ENCODE results near the gene RELB.

RELB gene

GRCh38 chr19:44955505-44956439 lies 45.5 kb upstream of the RELB start:
- Histone ChIP-seq H3K9ac (ENCODE audit: low read length) (peak overlapping the region; percentile 83), H3K36me3 (replicated peaks; ENCODE audit: insufficient read depth, low read length) (no peaks in the 10 kb centered on the region), H3K27ac (ENCODE audit: low read length) (peak overlapping the region; percentile 27; the same call in 1 of the 2 replicates), H2AFZ (ENCODE audit: low read length) (peak overlapping the region; percentile 74), H3K27me3 (replicated peaks; ENCODE audit: insufficient read depth, low read length) (no peaks in the 10 kb centered on the region), H3K4me2 (ENCODE audit: low read depth, low read length) (peak overlapping the region; percentile 68), H3K9me3 (replicated peaks; ENCODE audit: insufficient read depth, low read length) (no peaks in the 10 kb centered on the region), H3K9me2 (replicated peaks; ENCODE audit: insufficient read depth, low read length) (no peaks in the 10 kb centered on the region), H3K4me3 (ENCODE audit: low read length) (peak overlapping the region; percentile 94), H3K79me2 (ENCODE audit: low read length) (peaks cover 69% of the 10 kb centered on the region), H3F3A (ENCODE audit: insufficient read depth, low read length) (peaks cover 5% of the 10 kb centered on the region), H3K4me1 (ENCODE audit: low read length) (peaks cover 29% of the 10 kb centered on the region), H4K20me1 (ENCODE audit: insufficient read depth, low read length) (no peaks in the 10 kb centered on the region; the same call in 1 of the 2 replicates)
- TF ChIP-seq EZH2phosphoT487 (IDR thresholded peaks at IDR 0.05; ENCODE audit: low read length) (no peak), EZH2 (optimal IDR thresholded peaks at IDR 0.05; ENCODE audit: low read depth, low read length) (no peak), CTCF (IDR thresholded peaks at IDR 0.05; ENCODE audit: low read length) (no peak)
- DNase-seq: no peak

GRCh38 chr19:44957526-44957925 lies 43.7 kb upstream of the RELB start:
- Histone ChIP-seq H3K9me3 (replicated peaks; ENCODE audit: insufficient read depth, low read length) (no peaks in the 10 kb centered on the region), H3K4me2 (ENCODE audit: low read depth, low read length) (peak overlapping the region; percentile 68; the same call in 1 of the 2 replicates), H3K4me1 (ENCODE audit: low read length) (peaks cover 40% of the 10 kb centered on the region), H3K27me3 (replicated peaks; ENCODE audit: insufficient read depth, low read length) (no peaks in the 10 kb centered on the region), H3F3A (ENCODE audit: insufficient read depth, low read length) (peaks cover 13% of the 10 kb centered on the region), H2AFZ (ENCODE audit: low read length) (no peak overlapping the region), H3K36me3 (replicated peaks; ENCODE audit: insufficient read depth, low read length) (no peaks in the 10 kb centered on the region), H3K9me2 (replicated peaks; ENCODE audit: insufficient read depth, low read length) (no peaks in the 10 kb centered on the region), H3K27ac (ENCODE audit: low read length) (no peak overlapping the region), H4K20me1 (ENCODE audit: insufficient read depth, low read length) (no peaks in the 10 kb centered on the region; the same call in none of the 2 replicates), H3K9ac (ENCODE audit: low read length) (no peak overlapping the region), H3K4me3 (ENCODE audit: low read length) (no peak overlapping the region), H3K79me2 (ENCODE audit: low read length) (peaks cover 86% of the 10 kb centered on the region)
- no peak for TF ChIP-seq EZH2phosphoT487 (IDR thresholded peaks at IDR 0.05; ENCODE audit: low read length)
- no peak for TF ChIP-seq CTCF (IDR thresholded peaks at IDR 0.05; ENCODE audit: low read length)
- no peak for TF ChIP-seq EZH2 (optimal IDR thresholded peaks at IDR 0.05; ENCODE audit: low read depth, low read length)
- no peak for DNase-seq

GRCh38 chr19:44958090-44958489 lies 43.2 kb upstream of the RELB start:
- no peak overlapping the region for H3K27ac ChIP-seq (ENCODE audit: low read length)
- no peak overlapping the region for H2AFZ ChIP-seq (ENCODE audit: low read length)
- no peak overlapping the region for H3K4me3 ChIP-seq (ENCODE audit: low read length)
- DNase-seq: no peak
- peaks cover 40% of the 10 kb centered on the region for H3K4me1 ChIP-seq (ENCODE audit: low read length)
- H3K9ac ChIP-seq (ENCODE audit: low read length): no peak overlapping the region
- H3K36me3 ChIP-seq (replicated peaks; ENCODE audit: insufficient read depth, low read length): no peaks in the 10 kb centered on the region
- TF ChIP-seq EZH2phosphoT487 (IDR thresholded peaks at IDR 0.05; ENCODE audit: low read length) (no peak), CTCF (IDR thresholded peaks at IDR 0.05; ENCODE audit: low read length) (no peak), EZH2 (optimal IDR thresholded peaks at IDR 0.05; ENCODE audit: low read depth, low read length) (no peak)
- H3K79me2 ChIP-seq (ENCODE audit: low read length): peaks cover 87% of the 10 kb centered on the region
- H3K9me2 ChIP-seq (replicated peaks; ENCODE audit: insufficient read depth, low read length): no peaks in the 10 kb centered on the region
- no peak overlapping the region for H3K4me2 ChIP-seq (ENCODE audit: low read depth, low read length)
- no peaks in the 10 kb centered on the region for H3K9me3 ChIP-seq (replicated peaks; ENCODE audit: insufficient read depth, low read length)
- no peaks in the 10 kb centered on the region; the same call in none of the 2 replicates for H4K20me1 ChIP-seq (ENCODE audit: insufficient read depth, low read length)
- peaks cover 13% of the 10 kb centered on the region for H3F3A ChIP-seq (ENCODE audit: insufficient read depth, low read length)
- no peaks in the 10 kb centered on the region for H3K27me3 ChIP-seq (replicated peaks; ENCODE audit: insufficient read depth, low read length)
